Forelimb muscle (tissue), 1 donor: ENCODE data around the gene FAAP20. TPM values are rescaled to one million over a fixed set of nuclear protein-coding genes. Genes with fewer than 3 reads are reported as not detected.

Experiments
- DNase-seq: peaks from one replicate; pipeline ENCODE4 v3.0.0-alpha.2; 2013; ENCODE audit warnings: low read depth
- polyA plus RNA-seq: library from polyadenylated mRNA; unstranded; fragments of 120-200 nt; gene quantifications from one replicate; pipeline ENCODE4 v1.2.1, GENCODE V29; 2013; ENCODE audit not compliant: insufficient read length

The FAAP20 gene
- polyA plus RNA-seq, 1 donor: 42.0 TPM

GRCh38 chr1:2178875-2179274 lies 15.7 kb downstream of the FAAP20 start:
- DNase-seq: no peak

- DNase-seq: no peak
Observed at GRCh38 chr1:2177946-2178538, 16.5 kb downstream of the FAAP20 start.

- no peak for DNase-seq
Observed at GRCh38 chr1:2177541-2177940, 17.0 kb downstream of the FAAP20 start.

- DNase-seq: no peak
Observed at GRCh38 chr1:2176615-2177014, 18.0 kb downstream of the FAAP20 start.

- no peak for DNase-seq
Observed at GRCh38 chr1:2175681-2176454, 18.7 kb downstream of the FAAP20 start.

- no peak for DNase-seq
Observed at GRCh38 chr1:2175055-2175414, 19.5 kb downstream of the FAAP20 start.

- no peak for DNase-seq
Observed at GRCh38 chr1:2174348-2175054, 20.1 kb downstream of the FAAP20 start.

GRCh38 chr1:2173546-2174347 lies 20.8 kb downstream of the FAAP20 start:
- no peak for DNase-seq

GRCh38 chr1:2172551-2173146 lies 21.9 kb downstream of the FAAP20 start:
- DNase-seq: no peak

- no peak for DNase-seq
Observed at GRCh38 chr1:2172012-2172411, 22.6 kb downstream of the FAAP20 start.

- DNase-seq: no peak
Observed at GRCh38 chr1:2170211-2170610, 24.4 kb downstream of the FAAP20 start.

- no peak for DNase-seq
Observed at GRCh38 chr1:2169200-2169836, 25.3 kb downstream of the FAAP20 start.

GRCh38 chr1:2168535-2168934 lies 26.0 kb downstream of the FAAP20 start:
- DNase-seq: no peak

GRCh38 chr1:2168090-2168489 lies 26.5 kb downstream of the FAAP20 start:
- no peak for DNase-seq

GRCh38 chr1:2166695-2167094 lies 27.9 kb downstream of the FAAP20 start:
- no peak for DNase-seq

GRCh38 chr1:2166254-2166653 lies 28.3 kb downstream of the FAAP20 start:
- DNase-seq: no peak

GRCh38 chr1:2165646-2166045 lies 28.9 kb downstream of the FAAP20 start:
- DNase-seq: no peak

GRCh38 chr1:2163205-2163604 lies 31.4 kb downstream of the FAAP20 start:
- DNase-seq: no peak

GRCh38 chr1:2160451-2161300 lies 33.9 kb downstream of the FAAP20 start:
- DNase-seq: no peak

GRCh38 chr1:2159124-2159523 lies 35.4 kb downstream of the FAAP20 start:
- DNase-seq: no peak
